GM18507 (cell line): ENCODE data around the gene SEZ6.

Source experiments
- DNase-seq: peaks from one replicate; pipeline ENCODE4 v3.0.0; 2011; ENCODE audit warnings: low read depth; ENCODE audit not compliant: insufficient read length; ENCODE audit errors: extremely low spot score
- FAIRE-seq: peaks from 2 replicates; lab custom pipeline; 2011; peaks lifted over from hg19 to GRCh38; lab: Jason Lieb, UNC

Gene SEZ6

GRCh38 chr17:29037739-29038084, 31.9 kb upstream of the SEZ6 start:
- FAIRE-seq (no peak), DNase-seq (no peak)

- DNase-seq = no peak
- no peak for FAIRE-seq
Observed at GRCh38 chr17:29036584-29036983, 30.8 kb upstream of the SEZ6 start.

GRCh38 chr17:29034510-29034909, 28.7 kb upstream of the SEZ6 start:
- FAIRE-seq = no peak
- no peak for DNase-seq

- DNase-seq (no peak), FAIRE-seq (no peak)
Observed at GRCh38 chr17:29032857-29033197, 27.0 kb upstream of the SEZ6 start.

- FAIRE-seq (no peak), DNase-seq (no peak)
Observed at GRCh38 chr17:29032013-29032856, 26.4 kb upstream of the SEZ6 start.

GRCh38 chr17:29031488-29031887, 25.7 kb upstream of the SEZ6 start:
- no peak for DNase-seq

GRCh38 chr17:29024316-29024952, 18.6 kb upstream of the SEZ6 start:
- no peak for FAIRE-seq
- DNase-seq = no peak

More at GRCh38 chr17:29031488-29031887, 25.7 kb upstream of the SEZ6 start:
- FAIRE-seq = no peak

- no peak for FAIRE-seq
- DNase-seq = no peak
Observed at GRCh38 chr17:29022074-29022473, 16.2 kb upstream of the SEZ6 start.

- FAIRE-seq (no peak), DNase-seq (no peak)
Observed at GRCh38 chr17:29021226-29021625, 15.4 kb upstream of the SEZ6 start.

GRCh38 chr17:29020576-29020975, 14.7 kb upstream of the SEZ6 start:
- DNase-seq = no peak
- FAIRE-seq = no peak

- DNase-seq (no peak), FAIRE-seq (no peak)
Observed at GRCh38 chr17:29019475-29020181, 13.8 kb upstream of the SEZ6 start.

GRCh38 chr17:29018788-29019474, 13.1 kb upstream of the SEZ6 start:
- FAIRE-seq (no peak), DNase-seq (no peak)

GRCh38 chr17:29016345-29017210, 10.7 kb upstream of the SEZ6 start:
- DNase-seq (no peak), FAIRE-seq (no peak)

- DNase-seq (no peak), FAIRE-seq (no peak)
Observed at GRCh38 chr17:29014716-29015115, 8.9 kb upstream of the SEZ6 start.

- DNase-seq (no peak), FAIRE-seq (no peak)
Observed at GRCh38 chr17:29012535-29012934, 6.7 kb upstream of the SEZ6 start.

GRCh38 chr17:29010586-29010985, 4.8 kb upstream of the SEZ6 start:
- FAIRE-seq (no peak), DNase-seq (no peak)

GRCh38 chr17:29010129-29010528, 4.3 kb upstream of the SEZ6 start:
- FAIRE-seq (no peak), DNase-seq (no peak)

GRCh38 chr17:29008591-29008990, 2.8 kb upstream of the SEZ6 start:
- DNase-seq = no peak
- FAIRE-seq = no peak

- DNase-seq = no peak
- no peak for FAIRE-seq
Observed at GRCh38 chr17:29007860-29008455, 2.1 kb upstream of the SEZ6 start.
